Bladder microvascular endothelial cell (primary cell): ENCODE results near the gene CD58. TPM values are rescaled to one million over a fixed set of nuclear protein-coding genes. Genes with fewer than 3 reads are reported as not detected.

ENCODE experiments used
- total RNA-seq: library from RNA; depleted of rRNA; stranded (reverse); fragments of >200 nt; gene quantifications from 2 replicates; pipeline ENCODE4 v1.2.3, GENCODE V29; 2014

CD58 gene
- total RNA-seq: 7.3 and 20.0 TPM in 2 replicates

GRCh38 chr1:116570358-116571214, at the start of gene CD58:
CD58 (minus strand) TSS chr1:116571026; CDS start chr1:116570972, 54 bp downstream.

Other genes starting within 250 kb of the CD58 start
- gene ATP1A1, start 197.8 kb downstream of the CD58 start, total RNA-seq: 145 and 251 TPM in 2 replicates
- 0.49 and 53.9 TPM in 2 replicates for gene IGSF3, start 96.7 kb upstream of the CD58 start, total RNA-seq
- not detected in 2 replicates for gene CD2, start 183.4 kb upstream of the CD58 start, total RNA-seq